HG02840 (cell line): ENCODE measurements around the gene FBRSL1.

ENCODE experiments used
- ATAC-seq: cut with Tn5 transposase; IDR thresholded peaks from one replicate; pipeline ENCODE4 v1.9.1; 2021; ENCODE audit warnings: mild to moderate bottlenecking, moderate library complexity, moderate number of reproducible peaks; ENCODE audit not compliant: unreplicated experiment, low FRiP score

FBRSL1 gene

DNA sequence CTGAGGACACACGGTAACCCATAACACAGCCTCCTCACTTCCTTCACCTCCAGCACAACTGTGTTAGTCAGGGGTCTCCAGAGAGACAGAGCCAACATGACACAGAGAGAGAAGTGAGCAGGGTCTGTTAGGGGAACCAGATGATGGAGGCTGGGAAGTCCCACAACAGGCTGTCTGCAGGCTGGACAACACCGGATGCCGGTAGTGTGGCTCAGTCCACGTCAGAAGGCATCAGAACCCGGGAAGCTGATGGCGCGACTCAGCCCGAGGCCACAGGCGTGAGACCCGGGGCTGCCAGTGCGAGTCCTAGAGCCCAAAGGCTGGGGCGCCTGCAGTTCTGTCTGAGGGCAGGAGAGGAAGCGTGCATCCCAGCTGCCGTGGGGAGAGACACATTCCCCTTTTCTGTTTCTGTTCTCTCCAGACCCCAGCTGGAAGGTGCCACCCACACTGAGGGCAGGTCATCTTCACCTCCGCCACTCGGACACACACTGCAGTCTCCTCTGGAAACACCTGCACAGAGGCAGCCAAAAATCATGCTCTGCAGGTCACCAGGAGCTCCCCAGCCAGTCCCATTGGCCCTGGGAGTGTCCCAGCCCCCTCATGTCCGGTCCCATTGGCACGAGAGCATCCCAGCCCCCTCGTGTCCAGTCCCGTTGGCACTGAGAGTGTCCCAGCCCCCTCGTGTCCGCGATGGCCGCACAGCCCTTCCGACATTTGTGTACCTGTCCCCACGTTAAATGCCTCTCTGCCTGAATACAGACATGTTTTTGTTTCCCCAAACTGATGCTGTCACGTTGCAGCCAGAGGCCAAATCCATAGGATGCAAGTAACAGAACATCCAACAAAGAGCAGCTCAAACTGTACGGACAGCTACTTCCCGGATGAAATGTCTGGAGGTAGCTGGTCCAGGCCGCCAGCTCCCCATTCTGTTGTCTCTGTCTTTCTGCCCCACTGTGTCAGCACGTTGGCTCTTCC is 7.9 kb upstream of the FBRSL1 start:
- no peak for ATAC-seq

DNA sequence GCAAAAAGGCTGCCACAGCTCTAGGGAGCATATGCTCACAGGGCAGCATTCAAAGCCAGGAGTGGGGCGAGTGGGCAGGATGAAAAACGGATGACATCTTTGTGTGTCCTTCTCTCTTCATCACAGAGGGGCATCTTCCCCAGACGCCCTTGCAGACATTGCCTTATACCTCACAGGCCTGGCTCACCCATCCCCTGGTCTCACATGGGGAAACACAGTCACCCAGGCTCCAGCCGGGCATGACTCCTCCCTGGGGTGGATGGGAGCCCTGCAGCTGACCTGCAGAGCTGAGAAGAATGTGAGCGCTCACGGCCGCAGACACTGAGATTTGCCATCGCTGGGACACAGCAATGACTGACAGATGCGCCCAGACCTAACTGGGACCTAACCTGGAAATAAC is 7.2 kb upstream of the FBRSL1 start:
- no peak for ATAC-seq

- ATAC-seq = no peak
Observed at GRCh38 chr12:132483208-132483607, 6.7 kb upstream of the FBRSL1 start.

DNA sequence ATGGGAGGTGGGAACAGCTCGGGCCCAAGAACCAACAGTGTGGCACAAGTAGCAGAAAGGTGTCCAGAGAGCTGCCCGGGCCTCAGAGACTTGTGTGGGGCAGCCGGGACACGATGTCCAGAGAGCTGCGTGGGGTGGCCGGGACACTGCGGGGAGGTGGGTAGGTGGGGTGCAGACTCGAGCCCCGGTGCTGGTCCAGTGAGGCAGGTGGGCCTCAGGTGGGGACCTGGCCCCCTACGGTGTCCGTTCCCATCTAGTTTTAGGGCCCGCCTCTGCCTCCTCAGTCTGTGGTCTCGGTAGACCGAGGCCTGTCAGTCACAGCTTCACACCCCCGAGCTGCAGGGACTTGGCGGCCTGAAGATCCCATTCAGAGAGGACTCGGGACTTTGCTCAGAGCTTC is 6.3 kb upstream of the FBRSL1 start:
- no peak for ATAC-seq

DNA sequence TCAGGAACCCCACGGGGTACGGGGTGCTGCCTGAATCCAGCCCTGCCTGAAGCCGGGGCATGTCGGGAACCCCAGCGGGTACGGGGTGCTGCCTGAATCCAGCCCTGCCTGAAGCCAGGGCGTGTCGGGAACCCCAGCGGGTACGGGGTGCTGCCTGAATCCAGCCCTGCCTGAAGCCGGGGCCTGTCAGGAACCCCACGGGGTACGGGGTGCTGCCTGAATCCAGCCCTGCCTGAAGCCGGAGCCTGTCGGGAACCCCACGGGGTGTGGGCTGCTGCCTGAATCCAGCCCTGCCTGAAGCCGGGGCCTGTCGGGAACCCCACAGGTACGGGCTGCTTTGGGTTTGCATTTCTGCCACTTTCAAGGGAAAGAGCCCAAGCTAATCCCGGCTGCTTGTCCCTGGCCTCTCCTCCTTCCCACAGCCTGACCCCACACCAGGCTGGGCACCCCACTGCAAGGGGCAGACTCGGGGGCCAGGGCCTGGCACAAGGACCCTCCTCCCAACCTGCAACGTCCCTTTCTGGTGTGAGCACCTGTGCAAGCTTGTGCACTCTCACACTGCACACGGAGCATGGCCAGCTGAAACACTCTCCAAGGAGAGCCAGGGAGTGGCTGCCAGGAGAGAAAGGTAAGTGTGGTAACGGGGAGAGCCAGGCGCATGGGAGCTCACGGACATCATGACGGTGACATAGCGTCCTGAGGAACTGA is 5.6 kb upstream of the FBRSL1 start:
- no peak for ATAC-seq

DNA sequence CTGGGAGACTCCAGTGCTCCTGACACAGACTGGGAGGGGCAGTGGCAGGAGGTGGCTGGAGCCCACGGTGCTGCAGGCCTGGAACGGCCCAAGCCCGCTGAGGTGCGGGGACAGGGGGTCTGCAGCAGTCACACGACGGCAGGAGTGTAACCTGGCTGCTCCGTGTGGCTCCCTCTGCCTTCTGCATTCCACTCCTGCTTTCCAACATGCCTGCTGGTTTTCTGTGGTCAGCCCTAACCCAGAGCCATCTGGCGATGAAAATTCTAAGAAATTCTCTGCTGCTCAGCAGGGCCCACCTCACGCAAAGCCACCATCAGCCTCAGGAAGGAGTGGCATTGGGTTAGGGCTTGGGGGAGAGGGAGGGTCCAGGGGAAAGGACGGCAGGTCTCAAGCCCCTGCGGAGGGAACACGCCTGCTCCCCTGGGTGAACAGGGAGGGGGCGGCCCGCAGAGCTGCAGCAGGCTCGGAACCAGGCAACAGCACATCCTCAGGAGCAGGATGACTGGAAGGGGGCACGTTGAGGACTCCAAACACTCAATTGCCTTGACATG is 5.0 kb upstream of the FBRSL1 start:
- ATAC-seq = no peak

- ATAC-seq = no peak
Observed at GRCh38 chr12:132485619-132486018, 4.3 kb upstream of the FBRSL1 start.

DNA sequence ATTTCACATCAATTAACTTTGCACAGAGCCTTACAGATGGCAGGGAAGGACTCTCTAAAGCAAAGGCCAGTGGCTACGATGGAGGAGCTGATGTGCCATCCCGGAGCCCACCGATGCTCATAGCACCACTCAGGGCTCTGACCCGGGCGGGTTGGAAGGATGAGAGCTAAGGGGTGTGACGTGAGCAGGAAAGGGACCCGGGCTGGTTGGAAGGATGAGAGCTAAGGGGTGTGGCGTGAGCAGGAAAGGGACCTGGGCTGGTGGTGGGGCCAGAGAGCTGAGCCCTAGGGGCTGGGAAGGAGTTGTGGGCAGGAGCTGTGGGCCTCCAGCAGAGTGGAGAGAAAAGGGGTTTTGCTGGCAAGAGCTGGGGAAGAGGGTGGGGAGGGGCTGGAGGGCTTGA is 3.8 kb upstream of the FBRSL1 start:
- no peak for ATAC-seq

DNA sequence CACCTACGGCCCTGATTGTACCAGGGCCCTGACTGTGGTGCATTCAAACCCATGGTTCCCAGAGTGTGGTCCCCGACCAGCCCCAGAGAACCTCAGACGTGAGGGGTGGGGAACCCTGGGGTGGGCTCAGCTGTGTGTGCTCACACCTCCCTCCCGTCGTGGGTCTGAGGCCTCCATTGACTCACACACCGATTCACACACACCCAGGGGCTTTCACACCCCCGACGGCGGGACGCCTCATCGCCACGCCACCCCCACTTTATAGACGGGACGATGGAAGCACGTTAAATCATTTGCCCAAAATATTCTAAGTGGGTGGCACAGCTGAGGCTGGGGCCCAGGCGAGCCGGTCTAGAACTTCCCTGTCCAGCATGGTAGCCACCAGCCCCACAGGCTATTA is 3.4 kb upstream of the FBRSL1 start:
- ATAC-seq = no peak

DNA sequence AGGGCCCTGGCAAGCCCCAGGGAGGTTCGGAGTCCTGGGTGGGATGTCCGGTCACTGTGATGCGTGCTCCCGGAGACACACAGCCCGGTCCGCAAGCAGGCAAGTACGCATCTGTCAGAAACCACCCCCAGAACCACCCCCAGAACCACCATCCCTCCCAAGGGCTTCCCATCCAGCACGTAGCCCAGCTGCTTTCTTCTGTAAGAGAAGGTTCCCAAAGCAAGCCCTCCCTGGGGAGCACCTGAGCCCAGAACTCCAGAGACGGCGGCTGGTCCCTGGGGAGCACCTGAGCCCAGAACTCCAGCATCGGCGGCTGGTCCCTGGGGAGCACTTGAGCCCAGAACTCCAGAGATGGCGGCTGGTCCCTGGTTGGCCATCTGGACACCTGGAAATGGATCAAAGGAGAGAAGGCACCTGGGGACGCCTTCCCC is 2.6 kb upstream of the FBRSL1 start:
- ATAC-seq = no peak

- peak; percentile 5 for ATAC-seq
Observed at GRCh38 chr12:132488127-132489077, 1.5 kb upstream of the FBRSL1 start.

DNA sequence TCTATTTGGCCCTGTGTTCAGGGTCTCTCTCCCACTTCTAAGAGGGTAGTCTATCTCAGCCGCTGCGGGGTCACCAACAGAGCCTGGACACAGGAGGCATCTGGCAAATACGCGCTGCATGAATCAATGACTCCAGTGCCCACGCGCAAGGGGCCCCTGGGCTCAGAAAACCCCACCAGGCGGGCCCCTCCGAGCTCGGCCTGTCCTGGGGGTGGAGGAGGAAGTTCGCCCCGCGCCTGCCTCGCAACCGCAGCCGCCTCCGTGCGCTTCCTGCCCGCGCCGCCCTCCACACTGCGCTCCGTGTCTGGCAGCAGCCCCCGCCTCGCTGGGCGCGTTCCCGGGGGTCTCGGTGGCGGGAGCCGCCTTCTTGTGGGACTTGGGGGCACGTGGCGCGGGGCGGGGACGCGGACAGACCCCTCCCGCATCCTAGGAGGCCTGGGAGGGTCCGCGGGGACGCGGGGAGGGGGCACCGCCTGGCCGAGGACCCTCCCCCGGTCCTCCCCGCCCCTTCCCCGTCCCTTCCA is 811 bp upstream of the FBRSL1 start:
- ATAC-seq = peak; percentile 29

DNA sequence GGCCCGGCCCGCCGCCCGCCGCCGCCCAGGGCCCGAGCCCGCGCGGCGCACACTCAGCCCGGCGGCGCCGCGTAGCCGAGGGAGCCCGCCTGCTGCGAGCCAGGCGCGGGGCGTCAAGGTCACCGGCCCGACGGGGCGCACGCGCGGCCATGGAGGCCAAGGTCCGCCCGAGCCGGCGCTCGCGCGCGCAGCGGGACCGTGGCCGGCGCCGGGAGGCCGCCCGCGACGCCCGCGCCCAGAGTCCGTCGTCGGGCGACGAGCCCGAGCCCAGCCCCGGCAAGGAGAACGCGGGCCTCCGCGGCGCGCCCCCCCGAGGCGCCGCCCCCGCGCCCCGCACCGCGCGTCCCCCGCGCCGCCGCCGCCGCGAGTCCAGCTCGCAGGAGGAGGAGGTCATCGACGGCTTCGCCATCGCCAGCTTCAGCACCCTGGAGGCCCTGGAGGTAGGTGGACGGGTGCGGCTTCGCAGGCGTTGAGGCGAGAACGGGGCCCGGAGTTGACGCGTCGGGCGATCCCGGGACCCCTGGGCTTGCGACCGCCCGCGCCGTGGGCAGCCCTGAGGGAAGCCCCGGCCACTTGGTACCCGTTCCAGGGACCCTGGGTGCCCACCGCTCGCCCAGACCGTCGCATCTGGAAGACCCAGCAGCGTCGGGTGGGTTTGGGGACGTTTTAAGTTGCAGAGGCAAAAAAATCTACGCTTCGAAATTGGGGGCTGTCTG is 629 bp downstream of the FBRSL1 start:
- ATAC-seq = no peak

DNA sequence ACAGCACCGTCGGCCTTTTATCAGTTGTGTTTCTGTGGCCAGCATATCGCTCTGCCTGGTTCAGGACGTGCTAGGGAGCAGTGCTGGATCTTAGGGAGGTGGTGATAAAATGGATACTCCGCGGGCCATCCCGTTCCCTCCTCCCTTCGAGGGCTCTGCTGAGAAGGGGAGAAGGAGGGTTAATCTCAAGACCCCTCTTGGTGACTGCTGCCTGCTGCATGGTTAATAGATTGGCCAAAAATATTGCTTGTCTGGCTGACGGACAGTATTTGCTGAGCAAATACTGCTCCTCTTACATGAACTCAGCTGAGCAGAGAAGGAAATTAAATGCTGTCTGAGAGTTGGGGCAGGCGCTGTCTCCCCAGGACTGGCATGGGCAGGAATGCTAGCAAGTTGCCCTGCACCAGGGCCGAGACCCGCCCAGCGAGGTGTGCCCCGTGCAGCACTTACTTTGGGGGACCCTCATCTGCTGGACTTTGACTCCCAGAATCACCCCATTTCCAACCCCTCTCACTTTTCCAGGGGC is 1.2 kb downstream of the FBRSL1 start:
- ATAC-seq = no peak

DNA sequence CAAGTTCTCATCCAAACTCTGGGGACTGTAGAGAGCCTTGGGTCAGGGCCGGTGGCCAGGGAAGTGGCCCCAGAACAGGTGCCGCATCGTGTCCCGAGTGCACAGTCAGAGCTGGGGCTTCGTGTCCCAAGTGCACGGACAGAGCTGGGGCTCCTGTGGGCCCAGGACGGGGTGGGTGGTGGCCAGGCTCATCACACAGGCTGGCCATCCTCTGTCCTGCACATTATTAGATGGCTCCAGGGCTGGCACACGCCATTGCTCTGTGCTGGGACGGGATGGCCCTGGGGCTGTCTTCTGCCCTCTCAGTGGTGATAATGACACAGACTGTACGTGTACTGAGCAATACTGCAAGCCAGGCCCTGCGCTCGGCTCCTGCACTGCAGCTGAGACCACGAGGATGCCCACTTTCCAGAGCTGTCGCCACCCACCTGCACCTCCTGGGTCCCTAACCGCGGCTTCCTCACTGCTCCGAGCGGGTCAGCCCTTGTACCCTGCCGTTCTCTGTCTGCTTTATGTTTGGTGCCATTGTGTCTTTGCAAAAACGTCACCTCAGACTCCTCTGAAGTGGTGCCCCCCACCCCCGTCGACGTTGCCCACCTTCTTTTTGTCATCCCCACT is 1.9 kb downstream of the FBRSL1 start:
- no peak for ATAC-seq

DNA sequence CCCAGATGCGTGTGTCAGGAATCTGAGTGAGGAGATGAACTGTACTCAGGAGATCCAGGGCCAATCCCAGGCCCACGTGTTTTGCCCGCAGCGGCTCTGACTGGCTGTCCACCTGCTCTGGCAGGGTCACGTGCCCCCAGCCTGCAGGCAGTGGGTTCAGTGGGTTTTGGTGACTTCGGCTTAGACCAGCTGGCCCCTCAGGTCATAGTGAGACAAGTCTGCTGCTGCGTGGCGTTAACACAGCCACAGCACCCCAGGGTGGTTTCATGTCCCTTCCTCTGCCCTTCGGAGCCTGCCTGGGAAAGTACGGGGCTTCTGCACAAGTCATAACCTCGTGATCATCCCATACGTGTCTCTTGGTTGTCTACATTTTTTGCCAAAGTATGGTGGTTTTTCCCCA is 2.6 kb downstream of the FBRSL1 start:
- no peak for ATAC-seq

- ATAC-seq = no peak
Observed at GRCh38 chr12:132492951-132493350, 3.0 kb downstream of the FBRSL1 start.

- no peak for ATAC-seq
Observed at GRCh38 chr12:132493482-132494178, 3.7 kb downstream of the FBRSL1 start.
